ENCODE measurements around the gene IL4R. TPM values are rescaled to one million over a fixed set of nuclear protein-coding genes. Genes with fewer than 3 reads are reported as not detected.
"Not testable (repeated sequence)": the region's sequence is repeated elsewhere in the genome, so short reads cannot be mapped to it uniquely, and the experiment has no call there.

IL4R gene
- total and polyA plus RNA-seq, 10 donors = 39.3 to 319 (median 160) TPM

DNA sequence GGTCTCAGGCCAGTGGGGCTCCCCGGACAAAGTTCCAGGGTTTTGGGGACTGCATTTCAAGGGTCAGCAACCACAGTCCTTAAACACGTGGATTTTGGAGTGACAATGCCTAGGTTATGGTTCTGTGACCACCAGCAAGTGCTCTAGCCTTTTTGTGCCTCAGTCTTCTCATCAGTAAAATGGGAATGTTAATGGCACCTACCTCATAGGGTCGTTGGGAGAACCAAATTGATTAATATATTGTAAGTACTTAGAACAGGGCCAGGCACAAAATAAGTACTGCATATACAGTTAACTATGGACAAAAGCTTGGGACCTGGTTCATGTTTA is 13.8 kb downstream of the IL4R start:
- DNase-seq = no peak
- Histone ChIP-seq H3K9me3 (no peaks in the 10 kb centered on the region), H3K4me3 (peak overlapping the region in 2 of 8 donors; percentile 23 to 56), H3K4me1 (peaks cover 84 to 100% (median 97%) of the 10 kb centered on the region in 6 donors), H3K36me3 (peaks cover 0 to 56% (median 22%) of the 10 kb centered on the region in 6 donors), H3K27ac (peak overlapping the region; percentile 79 to 100 (median 94)), H3K27me3 (replicated peaks in 1 of 7) (no peaks in the 10 kb centered on the region)
- intact Hi-C loops (cut with DNase I; ENCODE audit: low total_unique reads) = no loop called here
- no peak for TF ChIP-seq POLR2A (IDR thresholded peaks at IDR 0.05)
- no peak for TF ChIP-seq POLR2AphosphoS5 (IDR thresholded peaks at IDR 0.05)
- TF ChIP-seq, protein P1, sequence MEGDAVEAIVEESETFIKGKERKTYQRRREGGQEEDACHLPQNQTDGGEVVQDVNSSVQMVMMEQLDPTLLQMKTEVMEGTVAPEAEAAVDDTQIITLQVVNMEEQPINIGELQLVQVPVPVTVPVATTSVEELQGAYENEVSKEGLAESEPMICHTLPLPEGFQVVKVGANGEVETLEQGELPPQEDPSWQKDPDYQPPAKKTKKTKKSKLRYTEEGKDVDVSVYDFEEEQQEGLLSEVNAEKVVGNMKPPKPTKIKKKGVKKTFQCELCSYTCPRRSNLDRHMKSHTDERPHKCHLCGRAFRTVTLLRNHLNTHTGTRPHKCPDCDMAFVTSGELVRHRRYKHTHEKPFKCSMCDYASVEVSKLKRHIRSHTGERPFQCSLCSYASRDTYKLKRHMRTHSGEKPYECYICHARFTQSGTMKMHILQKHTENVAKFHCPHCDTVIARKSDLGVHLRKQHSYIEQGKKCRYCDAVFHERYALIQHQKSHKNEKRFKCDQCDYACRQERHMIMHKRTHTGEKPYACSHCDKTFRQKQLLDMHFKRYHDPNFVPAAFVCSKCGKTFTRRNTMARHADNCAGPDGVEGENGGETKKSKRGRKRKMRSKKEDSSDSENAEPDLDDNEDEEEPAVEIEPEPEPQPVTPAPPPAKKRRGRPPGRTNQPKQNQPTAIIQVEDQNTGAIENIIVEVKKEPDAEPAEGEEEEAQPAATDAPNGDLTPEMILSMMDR (IDR thresholded peaks at IDR 0.05 in 8 of 11, conservative IDR thresholded peaks at IDR 0.05 in 3 of 11) = no peak
- 38 to 66% (median 55%) methylated on average over 3 of the region's 3 CpGs for WGBS, 5 donors

DNA sequence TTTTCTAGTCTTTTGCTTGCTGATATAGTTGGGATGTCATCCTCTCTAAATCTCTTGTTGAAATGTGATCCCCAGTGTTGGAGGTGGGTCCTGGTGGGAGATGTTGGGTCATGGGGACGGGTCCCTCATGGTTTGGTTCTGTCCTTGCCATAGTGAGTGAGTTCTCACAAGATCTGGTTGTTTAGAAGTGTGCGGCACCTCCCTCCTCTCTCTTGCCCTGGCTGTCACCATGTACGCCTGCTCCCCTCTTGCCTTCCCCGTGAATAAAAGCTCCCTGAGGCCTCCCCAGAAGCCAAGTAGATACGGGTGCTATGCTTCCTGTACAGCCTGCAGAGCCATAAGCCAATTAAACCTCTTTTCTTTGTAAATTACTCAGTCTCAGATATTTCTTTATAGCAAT is 15.2 kb downstream of the IL4R start:
- Histone ChIP-seq H3K4me3 (no peak overlapping the region), H3K36me3 (peaks cover 0 to 66% (median 32%) of the 10 kb centered on the region in 6 donors), H3K27ac (peak overlapping the region; percentile 65 to 100 (median 94)), H3K4me1 (peaks cover 83 to 100% (median 90%) of the 10 kb centered on the region in 6 donors), H3K27me3 (replicated peaks in 1 of 7) (no peaks in the 10 kb centered on the region), H3K9me3 (no peaks in the 10 kb centered on the region)
- DNase-seq = peak; percentile 29
- 81 to 95% (median 91%) methylated on average over 5 of the region's 5 CpGs for WGBS, 5 donors
- TF ChIP-seq, protein P1 (IDR thresholded peaks at IDR 0.05 in 8 of 11, conservative IDR thresholded peaks at IDR 0.05 in 3 of 11) = no peak
- TF ChIP-seq POLR2AphosphoS5 (IDR thresholded peaks at IDR 0.05) = no peak
- TF ChIP-seq POLR2A (IDR thresholded peaks at IDR 0.05) = no peak
- intact Hi-C loops (cut with DNase I; ENCODE audit: low total_unique reads) = no loop called here

DNA sequence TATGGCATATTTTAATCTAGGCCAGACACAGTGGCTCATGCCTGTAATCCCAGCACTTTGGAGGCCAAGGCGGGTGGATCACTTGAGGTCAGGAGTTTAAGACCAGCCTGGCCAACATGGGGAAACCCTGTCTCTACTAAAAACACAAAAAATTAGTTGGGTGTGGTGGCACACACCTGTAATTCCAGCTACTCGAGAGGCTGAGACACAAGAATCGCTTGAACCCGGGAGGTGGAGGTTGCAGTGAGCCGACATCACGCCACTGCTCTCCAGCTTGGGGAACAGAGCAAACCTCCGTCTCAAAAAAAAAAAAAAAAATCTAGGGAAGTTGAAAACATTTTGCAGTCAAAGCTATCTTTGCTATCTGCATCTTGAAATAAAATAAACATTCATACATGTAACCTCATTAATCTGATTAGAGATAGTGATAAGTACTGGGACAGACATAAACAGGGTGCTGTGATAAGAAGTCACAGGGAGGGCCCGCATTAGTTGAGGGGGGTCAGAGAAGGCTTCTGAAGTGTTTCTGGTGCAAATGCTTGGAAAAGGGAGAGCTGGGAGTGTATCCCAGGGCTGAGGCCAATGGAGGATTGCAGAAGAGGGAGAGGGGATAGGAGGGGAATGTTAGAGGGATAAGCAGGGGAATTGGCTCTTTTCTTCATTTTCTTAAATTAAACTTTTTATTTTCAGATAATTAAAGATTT is 15.8 kb downstream of the IL4R start:
- intact Hi-C loops (cut with DNase I; ENCODE audit: low total_unique reads); H3K4me3 ChIP-seq; H3K9me3 ChIP-seq; H3K27me3 ChIP-seq (replicated peaks in 1 of 7): not testable (repeated sequence)
- peak; percentile 43 for DNase-seq
- peaks cover 0 to 66% (median 38%) of the 10 kb centered on the region in 6 donors for H3K36me3 ChIP-seq
- peaks cover 78 to 100% (median 86%) of the 10 kb centered on the region in 6 donors for H3K4me1 ChIP-seq
- 54 to 76% (median 72%) methylated on average over 8 of the region's 8 CpGs for WGBS, 5 donors
- H3K27ac ChIP-seq = peak overlapping the region; percentile 65 to 100 (median 94)

DNA sequence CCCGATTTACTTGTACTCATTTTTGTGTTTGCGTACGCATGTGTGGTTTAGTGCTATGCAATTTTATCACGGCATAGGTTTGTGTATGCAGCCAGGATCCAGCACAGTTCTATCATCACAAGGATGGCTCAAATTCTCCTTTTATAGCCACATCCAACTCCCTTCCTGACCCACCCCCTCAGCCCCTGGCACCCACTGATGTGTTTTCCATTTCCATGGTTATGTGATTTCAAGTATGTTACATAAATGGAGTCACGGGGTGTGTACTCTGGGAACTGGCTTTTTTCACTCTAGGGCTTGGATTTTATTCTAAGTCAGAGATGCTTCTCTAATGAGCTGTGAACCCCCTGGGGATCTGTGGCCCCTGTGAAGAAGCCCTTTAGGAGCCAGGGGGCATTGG is 16.8 kb downstream of the IL4R start:
- H3K4me1 ChIP-seq = peaks cover 71 to 99% (median 81%) of the 10 kb centered on the region in 6 donors
- no peaks in the 10 kb centered on the region for H3K9me3 ChIP-seq
- intact Hi-C loops (cut with DNase I; ENCODE audit: low total_unique reads) = no loop called here
- peak in 1 of 3 donors; percentile 62 for TF ChIP-seq POLR2A (IDR thresholded peaks at IDR 0.05)
- peak in 1 of 3 donors; percentile 84 for TF ChIP-seq POLR2AphosphoS5 (IDR thresholded peaks at IDR 0.05)
- TF ChIP-seq, protein P1 (IDR thresholded peaks at IDR 0.05 in 8 of 11, conservative IDR thresholded peaks at IDR 0.05 in 3 of 11) = no peak
- H3K36me3 ChIP-seq = peaks cover 0 to 68% (median 44%) of the 10 kb centered on the region in 6 donors
- no peaks in the 10 kb centered on the region for H3K27me3 ChIP-seq (replicated peaks in 1 of 7)
- H3K4me3 ChIP-seq = no peak overlapping the region
- DNase-seq = peak; percentile 49
- H3K27ac ChIP-seq = peak overlapping the region; percentile 65 to 100 (median 94)
- WGBS, 5 donors = 59 to 75% (median 65%) methylated on average over 5 of the region's 5 CpGs

Data from spleen (tissue), 11 donors.